ENCODE measurements around the gene NAA25. TPM values are rescaled to one million over a fixed set of nuclear protein-coding genes. Genes with fewer than 3 reads are reported as not detected.

The NAA25 gene
- total and polyA plus RNA-seq, 9 donors = 5.7 to 36.9 (median 23.6) TPM

- no peak overlapping the region for H3K4me3 ChIP-seq
- peaks cover 7% of the 10 kb centered on the region for H3K4me1 ChIP-seq (ENCODE audit: insufficient read depth)
- no peak overlapping the region for H3K27ac ChIP-seq
- no peak for TF ChIP-seq POLR2A (IDR thresholded peaks at IDR 0.05)
- TF ChIP-seq EP300 (IDR thresholded peaks at IDR 0.05) = no peak
- no peak for TF ChIP-seq CTCF (IDR thresholded peaks at IDR 0.05)
- intact Hi-C loops (cut with DNase I) = no loop called here
- no peak for DNase-seq
- no peaks in the 10 kb centered on the region for H3K9me3 ChIP-seq
- WGBS, 3 donors = 9 to 22% (median 17%) methylated on average over 2 of the region's 2 CpGs
- no peaks in the 10 kb centered on the region for H3K36me3 ChIP-seq
- no peaks in the 10 kb centered on the region for H3K27me3 ChIP-seq
Observed at GRCh38 chr12:112130441-112130998, 21.9 kb upstream of the NAA25 start.

- no peak for TF ChIP-seq POLR2A (IDR thresholded peaks at IDR 0.05)
- TF ChIP-seq CTCF (IDR thresholded peaks at IDR 0.05) = no peak
- TF ChIP-seq EP300 (IDR thresholded peaks at IDR 0.05) = no peak
- intact Hi-C loops (cut with DNase I) = loop anchor here in 1 of 4 donors (10.0 kb wide), 1 partner anchor 112 kb away; the partner anchor contains the start of genes ERP29 and TMEM116
- Histone ChIP-seq H3K4me1 (ENCODE audit: insufficient read depth) (peaks cover 15% of the 10 kb centered on the region), H3K36me3 (no peaks in the 10 kb centered on the region), H3K27me3 (no peaks in the 10 kb centered on the region), H3K27ac (no peak overlapping the region), H3K4me3 (no peak overlapping the region), H3K9me3 (no peaks in the 10 kb centered on the region)
- DNase-seq = no peak
- WGBS, 3 donors = 75 to 84% (median 77%) methylated on average over 7 of the region's 7 CpGs
Observed at GRCh38 chr12:112126911-112127310, 18.3 kb upstream of the NAA25 start.

GRCh38 chr12:112126000-112126438 is 17.4 kb upstream of the NAA25 start:
- TF ChIP-seq CTCF (IDR thresholded peaks at IDR 0.05) (no peak), POLR2A (IDR thresholded peaks at IDR 0.05) (no peak), EP300 (IDR thresholded peaks at IDR 0.05) (no peak)
- Histone ChIP-seq H3K9me3 (no peaks in the 10 kb centered on the region), H3K36me3 (no peaks in the 10 kb centered on the region), H3K27me3 (no peaks in the 10 kb centered on the region), H3K27ac (peak overlapping the region; percentile 74 to 82), H3K4me3 (peak overlapping the region; percentile 79), H3K4me1 (ENCODE audit: insufficient read depth) (peaks cover 16% of the 10 kb centered on the region)
- intact Hi-C loops (cut with DNase I) = loop anchor here in 1 of 4 donors (10.0 kb wide), 1 partner anchor 111 kb away; the partner anchor contains the start of genes ERP29 and TMEM116
- DNase-seq = no peak
- 1% methylated on average over 25 of the region's 25 CpGs for WGBS, 3 donors

- H3K27me3 ChIP-seq = no peaks in the 10 kb centered on the region
- TF ChIP-seq EP300 (IDR thresholded peaks at IDR 0.05) (no peak), POLR2A (IDR thresholded peaks at IDR 0.05) (peak; percentile 94)
- DNase-seq = peak; percentile 98 to 99 (median 98)
- peak within 1 kb of the TSS; percentile 74 to 82 for H3K27ac ChIP-seq
- peak within 1 kb of the TSS; percentile 79 for H3K4me3 ChIP-seq
- H3K4me1 ChIP-seq (ENCODE audit: insufficient read depth) = peaks cover 16% of the 10 kb centered on the region
- intact Hi-C loops (cut with DNase I) = loop anchor here in 1 of 4 donors (10.0 kb wide), 1 partner anchor 111 kb away; the partner anchor contains the start of genes ERP29 and TMEM116
- H3K9me3 ChIP-seq = no peaks in the 10 kb centered on the region
- no peaks in the 10 kb centered on the region for H3K36me3 ChIP-seq
- WGBS, 3 donors = 0 to 1% (median 0%) methylated on average over 57 to 63 of the region's 63 CpGs
Observed at GRCh38 chr12:112125250-112125999, 16.8 kb upstream of the NAA25 start, which contains the start of gene TRAFD1. Gene TRAFD1 (plus strand): TSS chr12:112125560. CDS start chr12:112130523, 4,963 bp downstream.

Data from ovary (tissue), 9 donors.